ENCODE data around the gene SULF2. TPM values are rescaled to one million over a fixed set of nuclear protein-coding genes. Genes with fewer than 3 reads are reported as not detected.

Gene SULF2
- total and polyA plus RNA-seq, 2 of the 4 experiments (the other 2 are of a cell fraction): 0.54 to 0.77 TPM

- ATAC-seq (ENCODE audit: low read depth) (no peak), DNase-seq (no peak)
- ChIA-PET POLR2A (ENCODE audit: unreplicated experiment) (no interaction called here), CTCF (no interaction called here)
- no peaks in the 10 kb centered on the region for H3K27me3 ChIP-seq (ENCODE audit: control insufficient read depth, insufficient read depth, low read length)
- in situ Hi-C loops (cut with MboI; ENCODE audit: low sequenced_read_pairs) (loop anchor here (25.0 kb wide), 1 partner anchor 1257 kb away; the partner anchor contains the start of gene ARFGEF2), intact Hi-C loops (cut with micrococcal nuclease) (no loop called here), dilution Hi-C loops (cut with HindIII; ENCODE audit: low sequenced_read_pairs, unreplicated experiment) (no loop called here)
- no peak overlapping the region for H3K4me2 ChIP-seq (ENCODE audit: low read depth, low read length)
- H2AK9ac ChIP-seq (replicated peaks; ENCODE audit: low read depth, low read length, poor library complexity): no peak overlapping the region
- no peak overlapping the region for H3K14ac ChIP-seq (replicated peaks; ENCODE audit: low read depth, low read length)
- no peak overlapping the region for H3K23ac ChIP-seq (ENCODE audit: low read depth, low read length)
- peaks cover 22% of the 10 kb centered on the region for H3K36me3 ChIP-seq (ENCODE audit: control insufficient read depth, insufficient read depth, low read length)
- H3K9me3 ChIP-seq (ENCODE audit: control insufficient read depth, insufficient read depth, low read length): no peaks in the 10 kb centered on the region
- no peaks in the 10 kb centered on the region for H4K20me1 ChIP-seq (ENCODE audit: insufficient read depth, low read length)
- H2BK5ac ChIP-seq (ENCODE audit: low read depth, low read length, poor library complexity, severe bottlenecking): no peak overlapping the region
- H3K4me3 ChIP-seq (ENCODE audit: insufficient read depth, low read depth, low read length): no peak overlapping the region
- H3K9ac ChIP-seq (ENCODE audit: low read depth, low read length): no peak overlapping the region
- no peak overlapping the region for H2BK20ac ChIP-seq (ENCODE audit: low read depth, low read length)
- BruUV-seq (replicated peaks): no TSS peak
- no peaks in the 10 kb centered on the region for H3K4me1 ChIP-seq (ENCODE audit: control insufficient read depth, insufficient read depth, low read length)
- H2AFZ ChIP-seq (replicated peaks; ENCODE audit: low read length, poor library complexity): no peak overlapping the region
- no peak overlapping the region for H2BK120ac ChIP-seq (ENCODE audit: low read depth, low read length)
- no peak overlapping the region for H4K8ac ChIP-seq (ENCODE audit: low read depth in 2 of 2, low read length in 2 of 2)
- no peak overlapping the region for H3K18ac ChIP-seq (ENCODE audit: low read depth, low read length)
- H4K91ac ChIP-seq (ENCODE audit: insufficient read depth, low read depth, low read length): no peak overlapping the region
- H3K9me1 ChIP-seq (ENCODE audit: insufficient read depth, low read length): 0 out of 2 replicates have a peak, but pooled peaks cover 3% of the 10 kb centered on the region
- no peak overlapping the region for H3K27ac ChIP-seq (ENCODE audit: insufficient read depth, low read length)
- no peak overlapping the region for H2BK15ac ChIP-seq (ENCODE audit: low read depth, low read length)
- no peak overlapping the region for H3K4ac ChIP-seq (ENCODE audit: low read depth, low read length)
- H2AK5ac ChIP-seq (ENCODE audit: low read depth, low read length): no peak overlapping the region
- no peak for TF ChIP-seq FOS (IDR thresholded peaks at IDR 0.05; ENCODE audit: low read depth, low read length)
- no peak for TF ChIP-seq POLR2A (IDR thresholded peaks at IDR 0.05; ENCODE audit: low read depth, low read length)
- no peak for TF ChIP-seq CEBPB (IDR thresholded peaks at IDR 0.05; ENCODE audit: low read depth, low read length)
- no peak for TF ChIP-seq CHD1 (IDR thresholded peaks at IDR 0.05; ENCODE audit: low read depth, low read length)
- no peak for TF ChIP-seq MXI1 (IDR thresholded peaks at IDR 0.05; ENCODE audit: borderline replicate concordance, low read depth, low read length)
- TF ChIP-seq RCOR1 (IDR thresholded peaks at IDR 0.05; ENCODE audit: insufficient replicate concordance, low read length): no peak
- TF ChIP-seq, protein P1, sequence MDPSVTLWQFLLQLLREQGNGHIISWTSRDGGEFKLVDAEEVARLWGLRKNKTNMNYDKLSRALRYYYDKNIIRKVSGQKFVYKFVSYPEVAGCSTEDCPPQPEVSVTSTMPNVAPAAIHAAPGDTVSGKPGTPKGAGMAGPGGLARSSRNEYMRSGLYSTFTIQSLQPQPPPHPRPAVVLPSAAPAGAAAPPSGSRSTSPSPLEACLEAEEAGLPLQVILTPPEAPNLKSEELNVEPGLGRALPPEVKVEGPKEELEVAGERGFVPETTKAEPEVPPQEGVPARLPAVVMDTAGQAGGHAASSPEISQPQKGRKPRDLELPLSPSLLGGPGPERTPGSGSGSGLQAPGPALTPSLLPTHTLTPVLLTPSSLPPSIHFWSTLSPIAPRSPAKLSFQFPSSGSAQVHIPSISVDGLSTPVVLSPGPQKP (IDR thresholded peaks at IDR 0.05; ENCODE audit: borderline replicate concordance, low read depth, low read length): no peak
- TF ChIP-seq SMC3 (IDR thresholded peaks at IDR 0.05; ENCODE audit: low read depth, low read length): no peak
- no peak for TF ChIP-seq BHLHE40 (IDR thresholded peaks at IDR 0.05; ENCODE audit: low read depth, low read length)
- no peak for TF ChIP-seq MAZ (IDR thresholded peaks at IDR 0.05; ENCODE audit: borderline replicate concordance, low read depth, low read length)
- no peak for TF ChIP-seq MAFK (IDR thresholded peaks at IDR 0.05; ENCODE audit: low read depth, low read length)
- TF ChIP-seq CTCF (conservative IDR thresholded peaks at IDR 0.05; ENCODE audit: low read depth, low read length): no peak
- TF ChIP-seq, protein P2, sequence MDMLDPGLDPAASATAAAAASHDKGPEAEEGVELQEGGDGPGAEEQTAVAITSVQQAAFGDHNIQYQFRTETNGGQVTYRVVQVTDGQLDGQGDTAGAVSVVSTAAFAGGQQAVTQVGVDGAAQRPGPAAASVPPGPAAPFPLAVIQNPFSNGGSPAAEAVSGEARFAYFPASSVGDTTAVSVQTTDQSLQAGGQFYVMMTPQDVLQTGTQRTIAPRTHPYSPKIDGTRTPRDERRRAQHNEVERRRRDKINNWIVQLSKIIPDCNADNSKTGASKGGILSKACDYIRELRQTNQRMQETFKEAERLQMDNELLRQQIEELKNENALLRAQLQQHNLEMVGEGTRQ (IDR thresholded peaks at IDR 0.05; ENCODE audit: low read depth, low read length): no peak
- TF ChIP-seq NFE2L2 (IDR thresholded peaks at IDR 0.05; ENCODE audit: low read depth, low read length): no peak
- no peak for TF ChIP-seq RFX5 (IDR thresholded peaks at IDR 0.05; ENCODE audit: low read depth, low read length)
- peaks cover 0 to 2% of the 10 kb centered on the region in 2 experiments; a peak in 1 of 4 replicates for H3K79me1 ChIP-seq (ENCODE audit: low read depth in 1 of 2, low read length in 2 of 2)
- H4K5ac ChIP-seq (ENCODE audit: low read depth, low read length): no peak overlapping the region
- no peak overlapping the region for H3K56ac ChIP-seq (ENCODE audit: extremely low read depth, insufficient read depth, low read length)
Measured at GRCh38 chr20:47655635-47656034, 129.6 kb downstream of the SULF2 start.

Data from IMR-90 (cell line).